Stomach (tissue), 9 donors: ENCODE results near the gene SYNE3. TPM values are rescaled to one million over a fixed set of nuclear protein-coding genes. Genes with fewer than 3 reads are reported as not detected.
A peak's percentile ranks its signal among the peaks of the same experiment; 100 is the strongest.

Source experiments
- DNase-seq, 2 donors: peaks; one replicate each; pipeline versions ENCODE4 v3.0.0 to v3.0.0-alpha.2; 2013 to 2019
- H3K27ac ChIP-seq, 5 donors: fragments of 200-600 bp in 4 of 5; sonication (generic) in 4 of 5; one replicate each; pipeline ENCODE4 v1.5.1; 2013 to 2019; ENCODE audit warnings: mild to moderate bottlenecking in 1 of 5, moderate library complexity in 1 of 5
- H3K27me3 ChIP-seq, 3 donors: fragments of 200-600 bp; sonication (generic); one replicate each; pipeline ENCODE4 v1.5.1; 2017 to 2019; ENCODE audit warnings: mixed run types in 1 of 3
- H3K36me3 ChIP-seq, 4 donors: fragments of 200-600 bp; sonication (generic); 1 replicate in 3 of 4; 2 replicates in 1 of 4; pipeline ENCODE4 v1.5.1; 2016 to 2019
- H3K4me1 ChIP-seq, 4 donors: fragments of 200-600 bp; sonication (generic); one replicate each; pipeline ENCODE4 v1.5.1; 2016 to 2019
- H3K4me3 ChIP-seq, 4 donors: fragments of 200-600 bp; sonication (generic) in 3 of 4; one replicate each; pipeline ENCODE4 v1.5.1; 2016 to 2019; ENCODE audit warnings: mild to moderate bottlenecking in 1 of 4
- H3K9me3 ChIP-seq, 4 donors: fragments of 200-600 bp; sonication (generic); one replicate each; pipeline ENCODE4 v1.5.1; 2016 to 2019
- EP300 ChIP-seq: sonication (generic); formaldehyde crosslinking; IDR thresholded peaks from one replicate; pipeline ENCODE4 v1.6.1; 2017; ENCODE audit warnings: antibody characterized with exemption
- POLR2A ChIP-seq, 4 donors: fragments of 450-650 bp; IDR thresholded peaks; one replicate each; pipeline ENCODE4 v1.6.1; 2016; ENCODE audit warnings: antibody characterized with exemption in 4 of 4, control low read depth in 2 of 4, mild to moderate bottlenecking in 1 of 4, moderate library complexity in 1 of 4
- POLR2AphosphoS5 ChIP-seq, 3 donors: sonication (generic); formaldehyde crosslinking; IDR thresholded peaks; one replicate each; pipeline ENCODE4 v1.6.1; 2016; ENCODE audit warnings: antibody characterized with exemption in 3 of 3
- WGBS, 5 donors: extraction: QIAGEN DNeasy Blood & Tissue Kit in 3 of 5; methylation state at CpG; one replicate each; pipeline versions ENCODE4 v1.1.5 to v1.1.7; 2013 to 2018; 5-methylcytosine and 5-hydroxymethylcytosine counted together
- intact Hi-C: fragments of 100-400 bp; cut with DNase I; formaldehyde crosslinking; loops from one replicate; pipeline ENCODE4 v1.15.1; 2023; ENCODE audit warnings: low total_unique reads
- polyA plus RNA-seq, 3 donors: library from polyadenylated mRNA; stranded (reverse); fragments of 200-250 nt; gene quantifications; one replicate each; pipeline ENCODE4 v1.2.3, GENCODE V29; 2013
- total RNA-seq, 5 donors: library from RNA; depleted of rRNA; stranded (reverse); fragments of >200 nt; gene quantifications; one replicate each; pipeline versions ENCODE4 v1.1.0 to v1.2.3, GENCODE V29; 2014 to 2016
- TF ChIP-seq, protein P1 (sequence below), 7 experiments: fragments of 450-650 bp in 4 of 7; fragments of 200-600 bp in 3 of 7; sonication (generic) in 3 of 7; IDR thresholded peaks; one replicate each; pipeline ENCODE4 v1.5.1; 2016 to 2019; ENCODE audit warnings: antibody characterized with exemption in 7 of 7, control low read depth in 2 of 7, mild to moderate bottlenecking in 1 of 7
- donor health status: healthy with polysubstance abuse.
- donor health status: Bipolar disorder and iron deficiency.
- donor health status: healthy.

The SYNE3 gene
- total and polyA plus RNA-seq, 8 donors: 0.58 to 85.2 (median 5.9) TPM

- no peak for DNase-seq
- H3K4me3 ChIP-seq: no peak overlapping the region
- H3K36me3 ChIP-seq: no peaks in the 10 kb centered on the region
- H3K4me1 ChIP-seq: peaks cover 19 to 54% (median 41%) of the 10 kb centered on the region in 4 donors
- TF ChIP-seq EP300: no peak
- no peaks in the 10 kb centered on the region for H3K27me3 ChIP-seq
- no peaks in the 10 kb centered on the region for H3K9me3 ChIP-seq
- WGBS, 5 donors: 61 to 73% (median 66%) methylated on average over 3 of the region's 3 CpGs
- intact Hi-C loops: no loop called here
- no peak overlapping the region for H3K27ac ChIP-seq
Observed at GRCh38 chr14:95487669-95488084, 28.8 kb downstream of the SYNE3 start.

GRCh38 chr14:95486875-95487668 lies 29.4 kb downstream of the SYNE3 start:
- H3K4me1 ChIP-seq: peaks cover 19 to 60% (median 44%) of the 10 kb centered on the region in 4 donors
- intact Hi-C loops: no loop called here
- WGBS, 5 donors: 79 to 93% (median 91%) methylated on average over 15 of the region's 15 CpGs

GRCh38 chr14:95485222-95485819 lies 31.1 kb downstream of the SYNE3 start:
- Histone ChIP-seq H3K27ac (no peak overlapping the region), H3K27me3 (no peaks in the 10 kb centered on the region), H3K4me1 (peaks cover 19 to 69% (median 47%) of the 10 kb centered on the region in 4 donors), H3K9me3 (no peaks in the 10 kb centered on the region), H3K4me3 (no peak overlapping the region), H3K36me3 (no peaks in the 10 kb centered on the region)
- 62 to 85% (median 82%) methylated on average over 6 to 7 of the region's 7 CpGs for WGBS, 5 donors
- intact Hi-C loops: no loop called here
- TF ChIP-seq EP300 (no peak), POLR2AphosphoS5 (IDR thresholded peaks at IDR 0.05) (no peak), POLR2A (IDR thresholded peaks at IDR 0.05) (no peak)
- TF ChIP-seq, protein P1, sequence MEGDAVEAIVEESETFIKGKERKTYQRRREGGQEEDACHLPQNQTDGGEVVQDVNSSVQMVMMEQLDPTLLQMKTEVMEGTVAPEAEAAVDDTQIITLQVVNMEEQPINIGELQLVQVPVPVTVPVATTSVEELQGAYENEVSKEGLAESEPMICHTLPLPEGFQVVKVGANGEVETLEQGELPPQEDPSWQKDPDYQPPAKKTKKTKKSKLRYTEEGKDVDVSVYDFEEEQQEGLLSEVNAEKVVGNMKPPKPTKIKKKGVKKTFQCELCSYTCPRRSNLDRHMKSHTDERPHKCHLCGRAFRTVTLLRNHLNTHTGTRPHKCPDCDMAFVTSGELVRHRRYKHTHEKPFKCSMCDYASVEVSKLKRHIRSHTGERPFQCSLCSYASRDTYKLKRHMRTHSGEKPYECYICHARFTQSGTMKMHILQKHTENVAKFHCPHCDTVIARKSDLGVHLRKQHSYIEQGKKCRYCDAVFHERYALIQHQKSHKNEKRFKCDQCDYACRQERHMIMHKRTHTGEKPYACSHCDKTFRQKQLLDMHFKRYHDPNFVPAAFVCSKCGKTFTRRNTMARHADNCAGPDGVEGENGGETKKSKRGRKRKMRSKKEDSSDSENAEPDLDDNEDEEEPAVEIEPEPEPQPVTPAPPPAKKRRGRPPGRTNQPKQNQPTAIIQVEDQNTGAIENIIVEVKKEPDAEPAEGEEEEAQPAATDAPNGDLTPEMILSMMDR (IDR thresholded peaks at IDR 0.05): no peak
- no peak for DNase-seq

More at GRCh38 chr14:95486875-95487668, 29.4 kb downstream of the SYNE3 start:
- no peaks in the 10 kb centered on the region for H3K27me3 ChIP-seq
- no peak overlapping the region for H3K4me3 ChIP-seq
- H3K27ac ChIP-seq: no peak overlapping the region
- no peak for DNase-seq
- TF ChIP-seq POLR2AphosphoS5 (IDR thresholded peaks at IDR 0.05): no peak
- TF ChIP-seq, protein P1 (IDR thresholded peaks at IDR 0.05): no peak
- TF ChIP-seq POLR2A (IDR thresholded peaks at IDR 0.05): no peak
- TF ChIP-seq EP300: no peak
- no peaks in the 10 kb centered on the region for H3K9me3 ChIP-seq
- no peaks in the 10 kb centered on the region for H3K36me3 ChIP-seq

GRCh38 chr14:95484296-95484695 lies 32.2 kb downstream of the SYNE3 start:
- 90 to 100% (median 91%) methylated on average over 3 to 5 of the region's 5 CpGs for WGBS, 5 donors
- H3K9me3 ChIP-seq: no peaks in the 10 kb centered on the region
- no peak overlapping the region for H3K4me3 ChIP-seq
- TF ChIP-seq, protein P1 (IDR thresholded peaks at IDR 0.05): no peak
- TF ChIP-seq EP300 (no peak), POLR2AphosphoS5 (IDR thresholded peaks at IDR 0.05) (no peak)
- no peaks in the 10 kb centered on the region for H3K27me3 ChIP-seq
- no peaks in the 10 kb centered on the region for H3K36me3 ChIP-seq
- peak overlapping the region in 4 of 5 donors; percentile 67 to 85 (median 76) for H3K27ac ChIP-seq
- peaks cover 24 to 69% (median 43%) of the 10 kb centered on the region in 4 donors for H3K4me1 ChIP-seq
- no peak for DNase-seq
- intact Hi-C loops: no loop called here
